Measurements from ENCODE around the gene SLC22A24. TPM values are rescaled to one million over a fixed set of nuclear protein-coding genes. Genes with fewer than 3 reads are reported as not detected.

SLC22A24 gene
- total RNA-seq, 1 experiment from 2014 or later = not detected

DNA sequence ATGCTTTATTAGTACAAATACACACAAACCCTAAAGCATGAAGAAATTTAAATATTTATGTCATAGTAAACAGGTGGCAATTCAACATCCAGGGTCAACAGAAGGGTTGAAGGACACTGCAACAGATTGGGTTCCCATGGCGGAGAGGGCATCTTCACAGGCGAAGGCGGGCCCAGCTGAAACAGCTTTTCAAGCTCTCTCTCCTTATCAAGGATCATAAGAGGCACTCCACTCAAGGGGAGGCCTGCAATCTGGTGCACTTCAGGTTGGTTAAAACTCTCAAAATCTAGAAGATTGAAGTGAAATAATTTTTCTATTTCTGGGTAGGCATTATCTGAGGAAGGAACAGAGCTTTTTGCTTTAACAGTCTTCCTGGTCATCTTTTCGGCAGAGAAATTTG lies 111.6 kb downstream of the SLC22A24 start:
- H3K27ac Mint-ChIP-seq = no peak overlapping the region
- TF ChIP-seq SMAD3 (CRISPR knock-in tag; IDR thresholded peaks at IDR 0.05; ENCODE audit: borderline replicate concordance) (no peak), OVOL2 (CRISPR knock-in tag; IDR thresholded peaks at IDR 0.05; ENCODE audit: borderline replicate concordance) (no peak), ZNF232 (CRISPR knock-in tag; IDR thresholded peaks at IDR 0.05) (no peak), ZNF671 (CRISPR knock-in tag; IDR thresholded peaks at IDR 0.05) (no peak)
- TF ChIP-seq, protein P1, sequence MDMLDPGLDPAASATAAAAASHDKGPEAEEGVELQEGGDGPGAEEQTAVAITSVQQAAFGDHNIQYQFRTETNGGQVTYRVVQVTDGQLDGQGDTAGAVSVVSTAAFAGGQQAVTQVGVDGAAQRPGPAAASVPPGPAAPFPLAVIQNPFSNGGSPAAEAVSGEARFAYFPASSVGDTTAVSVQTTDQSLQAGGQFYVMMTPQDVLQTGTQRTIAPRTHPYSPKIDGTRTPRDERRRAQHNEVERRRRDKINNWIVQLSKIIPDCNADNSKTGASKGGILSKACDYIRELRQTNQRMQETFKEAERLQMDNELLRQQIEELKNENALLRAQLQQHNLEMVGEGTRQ (CRISPR knock-in tag; IDR thresholded peaks at IDR 0.05) = no peak
- TF ChIP-seq, protein P2, sequence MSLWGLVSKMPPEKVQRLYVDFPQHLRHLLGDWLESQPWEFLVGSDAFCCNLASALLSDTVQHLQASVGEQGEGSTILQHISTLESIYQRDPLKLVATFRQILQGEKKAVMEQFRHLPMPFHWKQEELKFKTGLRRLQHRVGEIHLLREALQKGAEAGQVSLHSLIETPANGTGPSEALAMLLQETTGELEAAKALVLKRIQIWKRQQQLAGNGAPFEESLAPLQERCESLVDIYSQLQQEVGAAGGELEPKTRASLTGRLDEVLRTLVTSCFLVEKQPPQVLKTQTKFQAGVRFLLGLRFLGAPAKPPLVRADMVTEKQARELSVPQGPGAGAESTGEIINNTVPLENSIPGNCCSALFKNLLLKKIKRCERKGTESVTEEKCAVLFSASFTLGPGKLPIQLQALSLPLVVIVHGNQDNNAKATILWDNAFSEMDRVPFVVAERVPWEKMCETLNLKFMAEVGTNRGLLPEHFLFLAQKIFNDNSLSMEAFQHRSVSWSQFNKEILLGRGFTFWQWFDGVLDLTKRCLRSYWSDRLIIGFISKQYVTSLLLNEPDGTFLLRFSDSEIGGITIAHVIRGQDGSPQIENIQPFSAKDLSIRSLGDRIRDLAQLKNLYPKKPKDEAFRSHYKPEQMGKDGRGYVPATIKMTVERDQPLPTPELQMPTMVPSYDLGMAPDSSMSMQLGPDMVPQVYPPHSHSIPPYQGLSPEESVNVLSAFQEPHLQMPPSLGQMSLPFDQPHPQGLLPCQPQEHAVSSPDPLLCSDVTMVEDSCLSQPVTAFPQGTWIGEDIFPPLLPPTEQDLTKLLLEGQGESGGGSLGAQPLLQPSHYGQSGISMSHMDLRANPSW (CRISPR knock-in tag; conservative IDR thresholded peaks at IDR 0.05; ENCODE audit: low read depth) = no peak
- TF ChIP-seq, protein P3, sequence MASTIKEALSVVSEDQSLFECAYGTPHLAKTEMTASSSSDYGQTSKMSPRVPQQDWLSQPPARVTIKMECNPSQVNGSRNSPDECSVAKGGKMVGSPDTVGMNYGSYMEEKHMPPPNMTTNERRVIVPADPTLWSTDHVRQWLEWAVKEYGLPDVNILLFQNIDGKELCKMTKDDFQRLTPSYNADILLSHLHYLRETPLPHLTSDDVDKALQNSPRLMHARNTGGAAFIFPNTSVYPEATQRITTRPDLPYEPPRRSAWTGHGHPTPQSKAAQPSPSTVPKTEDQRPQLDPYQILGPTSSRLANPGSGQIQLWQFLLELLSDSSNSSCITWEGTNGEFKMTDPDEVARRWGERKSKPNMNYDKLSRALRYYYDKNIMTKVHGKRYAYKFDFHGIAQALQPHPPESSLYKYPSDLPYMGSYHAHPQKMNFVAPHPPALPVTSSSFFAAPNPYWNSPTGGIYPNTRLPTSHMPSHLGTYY (CRISPR knock-in tag; IDR thresholded peaks at IDR 0.05) = no peak
- TF ChIP-seq, protein P4, sequence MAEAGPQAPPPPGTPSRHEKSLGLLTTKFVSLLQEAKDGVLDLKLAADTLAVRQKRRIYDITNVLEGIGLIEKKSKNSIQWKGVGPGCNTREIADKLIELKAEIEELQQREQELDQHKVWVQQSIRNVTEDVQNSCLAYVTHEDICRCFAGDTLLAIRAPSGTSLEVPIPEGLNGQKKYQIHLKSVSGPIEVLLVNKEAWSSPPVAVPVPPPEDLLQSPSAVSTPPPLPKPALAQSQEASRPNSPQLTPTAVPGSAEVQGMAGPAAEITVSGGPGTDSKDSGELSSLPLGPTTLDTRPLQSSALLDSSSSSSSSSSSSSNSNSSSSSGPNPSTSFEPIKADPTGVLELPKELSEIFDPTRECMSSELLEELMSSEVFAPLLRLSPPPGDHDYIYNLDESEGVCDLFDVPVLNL (CRISPR knock-in tag; IDR thresholded peaks at IDR 0.05; ENCODE audit: borderline replicate concordance, low read depth) = no peak
- ChIA-PET POLR2A (no interaction called here), CTCF (interaction anchor here (2.6 kb wide), 1 partner anchor 12 kb away, joined by 15 read pairs; no protein-coding TSS in a partner anchor)
- H3K9me3 Mint-ChIP-seq = peaks cover 19% of the 10 kb centered on the region
- H3K27me3 Mint-ChIP-seq (ENCODE audit: low read depth) = peaks cover 3% of the 10 kb centered on the region
- DNase-seq (ENCODE audit: low spot score) (no peak), ATAC-seq (no peak)
- no peak overlapping the region for H3K4me3 Mint-ChIP-seq
- no peaks in the 10 kb centered on the region for H3K36me3 Mint-ChIP-seq
- peaks cover 9% of the 10 kb centered on the region for H3K4me1 Mint-ChIP-seq

Other genes starting within 250 kb of the SLC22A24 start
- gene CHRM1, start 222.9 kb downstream of the SLC22A24 start, total RNA-seq (2021) = not detected in 3 replicates
- not detected in 3 replicates for gene SLC22A6, start 159.3 kb downstream of the SLC22A24 start, total RNA-seq (2021)
- not detected in 3 replicates for gene SLC22A8, start 128.4 kb downstream of the SLC22A24 start, total RNA-seq (2021)
- not detected in 3 replicates for gene SLC22A25, start 99.4 kb upstream of the SLC22A24 start, total RNA-seq (2021)
- gene SLC22A9, start 225.6 kb upstream of the SLC22A24 start, total RNA-seq (2021) = not detected in 3 replicates

Data from WTC11 (cell line).